Gastrocnemius medialis (tissue), 4 donors: ENCODE measurements around the gene OGG1. TPM values are rescaled to one million over a fixed set of nuclear protein-coding genes. Genes with fewer than 3 reads are reported as not detected.

ENCODE experiments used
- ATAC-seq, 2 donors: fragments of 150-250 bp; one replicate each; pipeline ENCODE4 v1.9.1; 2016
- DNase-seq, 2 donors: peaks; one replicate each; pipeline ENCODE4 v3.0.0-alpha.2; 2019
- H3K27ac ChIP-seq, 4 donors: fragments of 200-600 bp; sonication (generic); 1 replicate in 1 of 4; 2 replicates in 3 of 4; pipeline ENCODE4 v1.5.1; 2016 to 2018; ENCODE audit warnings: mild to moderate bottlenecking in 2 of 4, moderate library complexity in 1 of 4
- H3K27me3 ChIP-seq, 3 donors: fragments of 200-600 bp; sonication (generic) in 2 of 3; 1 replicate in 1 of 3; 2 replicates in 2 of 3; pipeline versions ENCODE4 v1.5.1 to v1.6.0; 2016 to 2019; ENCODE audit warnings: mild to moderate bottlenecking in 1 of 3, moderate library complexity in 1 of 3
- H3K36me3 ChIP-seq, 2 donors: fragments of 200-600 bp; sonication (generic) in 1 of 2; one replicate each; pipeline ENCODE4 v1.5.1; 2017 to 2018
- H3K4me1 ChIP-seq, 2 donors: fragments of 200-600 bp; sonication (generic) in 1 of 2; one replicate each; pipeline ENCODE4 v1.5.1; 2016 to 2017; ENCODE audit warnings: mild to moderate bottlenecking in 2 of 2
- H3K4me3 ChIP-seq, 4 donors: fragments of 200-600 bp; sonication (generic) in 3 of 4; 1 replicate in 1 of 4; 2 replicates in 3 of 4; pipeline ENCODE4 v1.5.1; 2016 to 2019; ENCODE audit warnings: mild to moderate bottlenecking in 2 of 4
- H3K9me3 ChIP-seq, 3 donors: fragments of 200-600 bp; sonication (generic) in 2 of 3; 1 replicate in 1 of 3; 2 replicates in 2 of 3; pipeline ENCODE4 v1.5.1; 2016 to 2019
- POLR2A ChIP-seq, 2 donors: fragments of 450-650 bp; IDR thresholded peaks; one replicate each; pipeline ENCODE4 v1.6.1; 2017; ENCODE audit warnings: antibody characterized with exemption in 2 of 2, mild to moderate bottlenecking in 2 of 2, moderate library complexity in 2 of 2
- in situ Hi-C, 4 donors: fragments of 200-750 bp; cut with MboI; loops; one replicate each; pipeline versions ENCODE4 v1.15.0 to v1.8.0; 2017; ENCODE audit warnings: low sequenced_read_pairs in 4 of 4
- intact Hi-C: fragments of 100-400 bp; cut with DNase I; formaldehyde crosslinking; loops from one replicate; pipeline ENCODE4 v1.15.1; 2023; ENCODE audit warnings: low total_unique reads
- total RNA-seq, 4 donors: library from RNA; depleted of rRNA; stranded (reverse); fragments of >200 nt; gene quantifications; one replicate each; pipeline versions ENCODE4 v1.1.0 to v1.2.3, GENCODE V29; 2016
- TF ChIP-seq, protein P1 (sequence below), 5 experiments: fragments of 450-650 bp in 3 of 5; fragments of 200-600 bp in 2 of 5; sonication (generic) in 2 of 5; IDR thresholded peaks in 4 of 5; conservative IDR thresholded peaks in 1 of 5; 1 replicate in 4 of 5; 2 replicates in 1 of 5; pipeline ENCODE4 v1.5.1; 2016 to 2019; ENCODE audit warnings: antibody characterized with exemption in 5 of 5, mild to moderate bottlenecking in 3 of 5, moderate library complexity in 3 of 5

Gene OGG1
- total RNA-seq, 4 donors from 2014 or later = 4.1 to 13.3 (median 7.4) TPM

DNA sequence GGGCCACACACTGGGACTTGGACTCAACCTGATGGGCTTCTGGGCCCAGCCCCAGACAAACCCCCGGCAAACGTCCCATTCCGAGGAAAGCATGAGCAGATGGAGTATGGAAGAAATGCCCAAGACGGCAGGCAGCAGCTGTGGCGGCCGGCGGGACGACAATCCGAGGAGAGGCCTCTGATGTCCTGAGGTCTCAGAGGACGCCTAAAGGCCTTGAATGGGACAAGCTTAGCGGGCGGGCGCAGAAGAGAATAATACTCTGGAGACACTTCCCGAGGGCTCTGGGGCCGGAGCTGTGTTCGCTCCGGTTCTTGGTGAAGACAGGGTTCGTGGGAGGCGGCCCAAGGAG lies 482 bp upstream of the OGG1 start:
- Histone ChIP-seq H3K9me3 (no peaks in the 10 kb centered on the region), H3K4me1 (peaks cover 19 to 23% of the 10 kb centered on the region in 2 donors), H3K36me3 (peaks cover 2 to 55% of the 10 kb centered on the region in 2 donors), H3K27me3 (no peaks in the 10 kb centered on the region), H3K4me3 (peak overlapping the region; percentile 77 to 95 (median 84)), H3K27ac (peak overlapping the region; percentile 88 to 99 (median 97))
- in situ Hi-C loops (no loop called here), intact Hi-C loops (loop anchor here (1.0 to 2.0 kb wide), 3 partner anchors 18 to 100 kb away; partner anchors contain the start of genes BRPF1, MTMR14 and TADA3)
- ATAC-seq (peak; percentile 37 to 39), DNase-seq (peak in 1 of 2 donors; percentile 28)
- no peak for TF ChIP-seq POLR2A (IDR thresholded peaks at IDR 0.05)
- TF ChIP-seq, protein P1, sequence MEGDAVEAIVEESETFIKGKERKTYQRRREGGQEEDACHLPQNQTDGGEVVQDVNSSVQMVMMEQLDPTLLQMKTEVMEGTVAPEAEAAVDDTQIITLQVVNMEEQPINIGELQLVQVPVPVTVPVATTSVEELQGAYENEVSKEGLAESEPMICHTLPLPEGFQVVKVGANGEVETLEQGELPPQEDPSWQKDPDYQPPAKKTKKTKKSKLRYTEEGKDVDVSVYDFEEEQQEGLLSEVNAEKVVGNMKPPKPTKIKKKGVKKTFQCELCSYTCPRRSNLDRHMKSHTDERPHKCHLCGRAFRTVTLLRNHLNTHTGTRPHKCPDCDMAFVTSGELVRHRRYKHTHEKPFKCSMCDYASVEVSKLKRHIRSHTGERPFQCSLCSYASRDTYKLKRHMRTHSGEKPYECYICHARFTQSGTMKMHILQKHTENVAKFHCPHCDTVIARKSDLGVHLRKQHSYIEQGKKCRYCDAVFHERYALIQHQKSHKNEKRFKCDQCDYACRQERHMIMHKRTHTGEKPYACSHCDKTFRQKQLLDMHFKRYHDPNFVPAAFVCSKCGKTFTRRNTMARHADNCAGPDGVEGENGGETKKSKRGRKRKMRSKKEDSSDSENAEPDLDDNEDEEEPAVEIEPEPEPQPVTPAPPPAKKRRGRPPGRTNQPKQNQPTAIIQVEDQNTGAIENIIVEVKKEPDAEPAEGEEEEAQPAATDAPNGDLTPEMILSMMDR (IDR thresholded peaks at IDR 0.05 in 4 of 5, conservative IDR thresholded peaks at IDR 0.05 in 1 of 5) = no peak

DNA sequence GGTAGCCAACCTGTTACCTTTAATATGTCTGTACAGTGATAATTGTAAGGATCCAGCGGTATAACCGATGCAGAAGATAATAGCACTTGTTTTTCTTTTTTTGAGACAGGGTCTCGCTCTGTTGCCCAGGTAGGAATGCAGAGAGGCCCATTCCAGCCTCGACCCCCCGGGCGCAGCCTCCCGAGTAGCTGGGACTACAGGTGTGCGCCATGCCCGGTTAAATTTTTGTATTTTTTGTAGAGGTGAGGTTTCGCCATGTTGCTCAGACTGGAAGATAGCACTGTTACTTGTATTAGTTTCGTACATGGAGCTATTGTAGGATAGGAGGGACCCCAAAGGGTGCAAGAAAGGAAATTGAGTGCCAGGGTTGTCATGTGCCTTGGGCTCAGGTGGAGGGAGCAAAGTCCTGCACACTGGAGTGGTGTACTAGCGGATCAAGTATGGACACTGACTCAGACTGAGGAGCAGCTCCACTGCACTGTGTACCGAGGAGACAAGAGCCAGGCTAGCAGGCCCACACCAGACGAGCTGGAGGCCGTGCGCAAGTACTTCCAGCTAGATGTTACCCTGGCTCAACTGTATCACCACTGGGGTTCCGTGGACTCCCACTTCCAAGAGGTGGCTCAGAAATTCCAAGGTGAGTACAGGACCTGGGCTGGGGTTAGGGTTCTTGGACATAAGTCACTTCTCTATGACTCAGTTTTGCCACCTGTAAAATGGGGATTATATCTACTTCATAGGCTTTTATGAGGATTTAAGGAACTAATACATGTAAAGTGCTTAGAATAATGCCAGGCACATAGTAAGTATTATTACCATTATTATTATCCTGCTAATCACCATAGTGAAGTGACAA lies 1.0 kb downstream of the OGG1 start:
- Histone ChIP-seq H3K4me3 (peak overlapping the region; percentile 77 to 95 (median 84)), H3K27ac (peak overlapping the region; percentile 88 to 99 (median 97)), H3K9me3 (no peaks in the 10 kb centered on the region), H3K27me3 (no peaks in the 10 kb centered on the region), H3K4me1 (peaks cover 19 to 23% of the 10 kb centered on the region in 2 donors), H3K36me3 (peaks cover 2 to 55% of the 10 kb centered on the region in 2 donors)
- DNase-seq (no peak), ATAC-seq (no peak)
- intact Hi-C loops = loop anchor here (1.0 kb wide), 1 partner anchor 94 kb away; the partner anchor contains the start of gene RPUSD3
- in situ Hi-C loops = no loop called here
- TF ChIP-seq, protein P1 (IDR thresholded peaks at IDR 0.05 in 4 of 5, conservative IDR thresholded peaks at IDR 0.05 in 1 of 5) = no peak
- no peak for TF ChIP-seq POLR2A (IDR thresholded peaks at IDR 0.05)

DNA sequence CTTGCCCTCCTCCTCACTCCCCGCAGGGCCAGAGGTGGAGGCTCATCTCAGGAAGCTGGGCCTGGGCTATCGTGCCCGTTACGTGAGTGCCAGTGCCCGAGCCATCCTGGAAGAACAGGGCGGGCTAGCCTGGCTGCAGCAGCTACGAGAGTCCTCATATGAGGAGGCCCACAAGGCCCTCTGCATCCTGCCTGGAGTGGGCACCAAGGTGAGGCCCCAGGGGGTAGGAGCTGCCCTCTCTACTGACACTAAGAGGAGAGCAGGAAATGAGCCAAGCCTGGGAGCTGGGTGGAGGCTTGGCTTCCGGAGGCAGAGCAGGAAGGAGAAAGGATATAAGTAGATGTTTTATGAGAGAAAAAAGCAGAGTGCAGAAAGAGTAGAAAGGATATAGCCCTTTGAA lies 4.9 kb downstream of the OGG1 start:
- Histone ChIP-seq H3K9me3 (no peaks in the 10 kb centered on the region), H3K4me1 (peaks cover 13 to 16% of the 10 kb centered on the region in 2 donors), H3K27me3 (no peaks in the 10 kb centered on the region), H3K36me3 (peaks cover 0 to 67% of the 10 kb centered on the region in 2 donors), H3K27ac (peak overlapping the region in 2 of 4 donors; percentile 30 to 35), H3K4me3 (no peak overlapping the region)
- ATAC-seq (no peak), DNase-seq (no peak)
- intact Hi-C loops (no loop called here), in situ Hi-C loops (no loop called here)
- TF ChIP-seq, protein P1 (IDR thresholded peaks at IDR 0.05 in 4 of 5, conservative IDR thresholded peaks at IDR 0.05 in 1 of 5) = no peak
- TF ChIP-seq POLR2A (IDR thresholded peaks at IDR 0.05) = no peak

DNA sequence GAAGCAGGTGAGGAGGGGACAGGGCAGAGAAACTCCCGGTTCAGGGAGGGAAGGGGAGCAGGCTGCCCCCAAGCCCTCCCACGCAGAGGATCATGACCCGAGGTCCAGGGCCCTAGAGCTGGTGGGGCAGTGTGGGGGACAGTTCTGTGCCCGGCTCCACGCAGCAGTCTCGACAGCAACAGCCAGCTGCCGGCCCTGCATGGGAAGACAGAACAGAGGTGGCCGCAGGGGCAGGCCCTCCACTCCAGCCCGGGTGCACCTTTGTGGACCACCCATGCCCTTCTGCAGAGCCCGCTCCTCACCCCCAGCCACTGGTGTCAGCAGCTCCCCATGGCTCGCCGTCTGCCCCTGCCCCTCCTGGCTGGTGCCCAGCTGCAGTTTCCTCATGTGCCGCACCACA lies 7.7 kb downstream of the OGG1 start:
- Histone ChIP-seq H3K27me3 (no peaks in the 10 kb centered on the region), H3K27ac (no peak overlapping the region), H3K4me3 (no peak overlapping the region), H3K4me1 (no peaks in the 10 kb centered on the region), H3K36me3 (peaks cover 0 to 55% of the 10 kb centered on the region in 2 donors), H3K9me3 (no peaks in the 10 kb centered on the region)
- DNase-seq = no peak
- intact Hi-C loops (no loop called here), in situ Hi-C loops (no loop called here)
- no peak for ATAC-seq
- TF ChIP-seq, protein P1 (IDR thresholded peaks at IDR 0.05 in 4 of 5, conservative IDR thresholded peaks at IDR 0.05 in 1 of 5) = no peak
- no peak for TF ChIP-seq POLR2A (IDR thresholded peaks at IDR 0.05)
